Activated CD8-positive, alpha-beta memory T cell treated with anti-CD3 and anti-CD28 coated beads for 4 hours (primary cell): ENCODE results near the gene C6orf47.
A peak's percentile ranks its signal among the peaks of the same experiment; 100 is the strongest.

Source experiments
- DNase-seq, 2 donors: peaks; one replicate each; pipeline ENCODE4 v3.0.0-alpha.2; 2020; ENCODE audit warnings: low read depth in 2 of 2

C6orf47 gene

GRCh38 chr6:31661262-31662123 is 915 bp upstream of the C6orf47 start:
- DNase-seq = no peak

GRCh38 chr6:31659649-31660380 is 763 bp downstream of the C6orf47 start:
- no peak for DNase-seq

- no peak for DNase-seq
These were observed 1.5 kb downstream of the C6orf47 start for GRCh38 chr6:31658983-31659648.

GRCh38 chr6:31658158-31658688 is 2.4 kb downstream of the C6orf47 start:
- DNase-seq = no peak

GRCh38 chr6:31657406-31658157 is 3.0 kb downstream of the C6orf47 start:
- DNase-seq = no peak

GRCh38 chr6:31655349-31656237 is 5.0 kb downstream of the C6orf47 start, which contains the start of gene APOM:
Gene APOM (plus strand): TSS chr6:31655894. CDS start chr6:31655967, 73 bp downstream.
- DNase-seq = no peak

- DNase-seq = no peak
These were observed 5.8 kb downstream of the C6orf47 start for GRCh38 chr6:31654574-31655348.

GRCh38 chr6:31652925-31653724 is 7.5 kb downstream of the C6orf47 start:
- peak; percentile 80 to 86 for DNase-seq

- DNase-seq = no peak
These were observed 8.9 kb downstream of the C6orf47 start for GRCh38 chr6:31651602-31652191.

- DNase-seq = no peak
These were observed 15.3 kb downstream of the C6orf47 start for GRCh38 chr6:31645325-31645724.

GRCh38 chr6:31643818-31644454 is 16.6 kb downstream of the C6orf47 start:
- DNase-seq = no peak

- DNase-seq = no peak
These were observed 17.6 kb downstream of the C6orf47 start for GRCh38 chr6:31642798-31643570.

- no peak for DNase-seq
These were observed 19.2 kb downstream of the C6orf47 start for GRCh38 chr6:31641370-31641769.

- DNase-seq = no peak
These were observed 20.0 kb downstream of the C6orf47 start for GRCh38 chr6:31640612-31641011.

GRCh38 chr6:31639449-31639861 is 21.1 kb downstream of the C6orf47 start:
- DNase-seq = no peak

GRCh38 chr6:31639043-31639442 is 21.5 kb downstream of the C6orf47 start:
- no peak for DNase-seq
